SIG-M5 treated with dmso at 0.1 percent for 504 hours (cell line): Measurements from ENCODE around the gene NACC2.
"Not testable (repeated sequence)": the region's sequence is repeated elsewhere in the genome, so short reads cannot be mapped to it uniquely, and the experiment has no call there.

Experiments used
- DNase-seq: peaks from one replicate; lab custom pipeline; 2025; ENCODE audit not compliant: unreplicated experiment; lab: John Stamatoyannopoulos, UW

Gene NACC2

DNA sequence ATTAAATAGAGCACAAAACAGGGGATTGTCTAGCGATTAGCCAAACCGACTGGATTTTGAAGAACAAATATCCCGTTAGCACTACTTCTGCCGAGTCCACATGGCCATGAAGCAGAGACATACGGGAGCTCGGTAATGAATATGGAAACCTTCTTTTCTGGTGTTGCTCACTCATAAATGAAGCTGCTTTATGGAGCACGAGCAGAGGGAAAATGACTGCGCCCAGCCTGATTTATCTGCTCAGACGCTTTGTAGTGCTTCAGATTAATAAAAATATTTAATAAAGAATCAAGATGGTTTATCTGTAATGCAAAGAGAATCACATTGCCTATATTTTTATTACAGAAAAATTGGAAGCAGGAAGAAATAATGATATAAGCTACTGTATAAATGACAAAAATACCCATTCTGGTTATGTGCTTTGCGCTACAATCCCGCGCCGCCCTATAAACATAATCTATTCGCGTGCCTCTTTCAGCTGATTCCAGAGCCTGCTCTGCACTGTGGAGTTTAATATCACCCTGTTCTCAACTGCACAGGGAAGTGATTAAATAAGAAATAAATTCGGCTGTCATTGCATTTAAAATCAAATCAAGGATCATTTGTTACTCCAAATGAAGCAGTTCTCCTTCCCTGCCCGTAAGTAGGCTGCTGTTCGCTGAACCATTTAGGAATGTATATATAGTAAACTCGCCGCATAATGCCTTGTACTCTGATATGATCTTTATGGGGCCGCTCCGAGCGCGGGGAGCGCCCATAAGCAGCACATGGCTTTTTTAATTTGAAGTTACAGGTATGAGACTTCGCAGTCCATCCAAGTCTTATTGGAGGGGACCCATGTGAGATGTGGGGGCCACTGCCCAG is 111.6 kb downstream of the NACC2 start:
- DNase-seq: no peak

DNA sequence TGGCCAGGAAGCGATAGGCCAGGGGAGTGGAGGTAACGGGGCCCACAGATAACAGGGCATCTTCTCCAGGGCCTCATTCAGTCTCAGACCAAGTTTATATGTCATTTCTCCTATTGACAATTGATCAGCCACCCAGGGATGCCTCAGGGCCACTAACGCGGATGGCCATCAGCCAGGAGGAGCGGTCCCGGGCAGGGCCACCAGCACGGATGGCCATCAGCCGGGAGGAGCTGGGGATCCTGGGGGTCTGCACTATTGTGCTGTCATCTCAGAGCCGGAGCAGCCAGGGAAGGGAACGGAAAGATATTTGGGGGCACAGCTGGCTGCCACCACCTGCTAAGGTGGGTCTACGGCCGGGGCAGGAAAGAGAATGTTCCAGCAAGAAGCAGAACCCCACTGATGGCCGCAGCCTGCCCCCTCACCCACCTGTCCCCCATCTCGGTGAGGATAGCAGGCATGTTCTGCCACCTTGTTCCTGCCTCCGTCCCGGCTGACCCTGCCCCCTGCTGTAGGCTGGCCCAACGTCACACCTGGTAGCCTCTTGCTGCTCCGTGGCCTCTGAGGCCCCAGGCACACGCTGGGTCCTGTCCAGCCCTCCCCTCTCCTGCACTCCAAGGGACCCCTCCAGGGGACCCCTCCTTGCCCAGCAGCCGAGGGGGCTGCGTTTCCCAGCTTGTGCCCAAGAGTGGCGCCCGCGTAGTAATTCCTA is 112.4 kb downstream of the NACC2 start:
- DNase-seq: no peak

DNA sequence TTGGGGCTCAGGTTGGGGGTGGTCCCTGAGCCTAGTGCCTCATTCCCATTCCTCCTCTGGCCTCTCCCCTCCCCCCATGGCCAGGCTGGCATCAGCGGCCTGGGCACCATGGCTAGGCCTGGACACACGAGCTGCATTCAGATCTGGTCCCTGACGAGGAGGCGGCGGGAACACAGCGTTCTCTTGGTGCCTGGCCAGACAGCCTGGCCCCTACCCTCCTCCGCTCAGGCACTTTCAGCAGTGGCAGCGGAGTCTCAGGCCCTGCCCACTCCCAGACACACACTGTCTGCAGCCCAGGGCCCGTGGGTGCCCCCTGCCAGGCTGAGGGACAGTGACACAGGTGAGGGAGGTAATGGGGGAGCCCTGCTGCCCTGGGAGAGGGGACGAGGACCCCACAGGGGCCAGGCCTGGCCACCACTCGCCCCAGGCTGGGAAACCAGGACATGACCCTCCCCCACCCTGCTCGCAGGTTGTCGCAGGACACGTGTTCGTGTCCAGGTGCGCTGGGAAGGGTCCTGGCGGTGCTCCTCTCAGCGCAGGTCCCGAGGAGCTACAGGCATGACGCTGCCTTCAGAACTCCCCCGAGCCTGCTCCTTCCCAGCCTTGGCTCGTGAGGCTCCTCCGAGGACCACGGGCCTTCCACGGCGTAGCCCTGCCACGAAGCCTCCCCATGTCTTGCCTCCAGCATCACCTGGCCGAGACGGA is 114.0 kb downstream of the NACC2 start:
- no peak for DNase-seq

DNA sequence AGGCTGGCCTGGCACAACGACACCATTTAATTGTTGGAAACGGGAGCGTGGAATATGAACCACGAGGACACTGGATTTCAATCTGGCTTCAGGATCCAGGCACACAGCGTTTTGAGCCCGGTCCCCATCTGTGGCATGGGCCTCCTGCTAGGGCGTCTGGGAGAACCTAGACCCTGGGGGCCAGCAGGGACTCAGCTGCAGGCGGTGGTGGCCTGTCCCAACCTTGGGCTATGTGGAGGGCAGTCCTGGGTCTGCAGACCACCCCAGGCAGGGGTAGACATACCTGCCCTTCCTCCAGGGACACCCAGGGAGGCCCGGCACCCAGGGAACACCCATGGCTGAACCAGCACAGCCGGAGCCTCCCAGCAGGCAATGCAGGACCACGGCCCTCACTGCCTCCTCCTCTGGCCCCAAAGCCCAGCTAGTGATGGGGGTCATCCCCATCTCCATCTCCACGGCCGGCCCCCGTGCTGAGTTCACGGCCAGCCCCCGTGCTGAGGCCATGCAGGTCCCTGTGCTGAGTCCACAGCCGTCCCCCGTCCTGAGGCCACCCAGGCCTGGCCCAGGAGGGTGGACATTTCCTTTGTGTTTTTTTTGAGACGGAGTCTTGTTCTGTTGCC is 115.4 kb downstream of the NACC2 start:
- no peak for DNase-seq

DNA sequence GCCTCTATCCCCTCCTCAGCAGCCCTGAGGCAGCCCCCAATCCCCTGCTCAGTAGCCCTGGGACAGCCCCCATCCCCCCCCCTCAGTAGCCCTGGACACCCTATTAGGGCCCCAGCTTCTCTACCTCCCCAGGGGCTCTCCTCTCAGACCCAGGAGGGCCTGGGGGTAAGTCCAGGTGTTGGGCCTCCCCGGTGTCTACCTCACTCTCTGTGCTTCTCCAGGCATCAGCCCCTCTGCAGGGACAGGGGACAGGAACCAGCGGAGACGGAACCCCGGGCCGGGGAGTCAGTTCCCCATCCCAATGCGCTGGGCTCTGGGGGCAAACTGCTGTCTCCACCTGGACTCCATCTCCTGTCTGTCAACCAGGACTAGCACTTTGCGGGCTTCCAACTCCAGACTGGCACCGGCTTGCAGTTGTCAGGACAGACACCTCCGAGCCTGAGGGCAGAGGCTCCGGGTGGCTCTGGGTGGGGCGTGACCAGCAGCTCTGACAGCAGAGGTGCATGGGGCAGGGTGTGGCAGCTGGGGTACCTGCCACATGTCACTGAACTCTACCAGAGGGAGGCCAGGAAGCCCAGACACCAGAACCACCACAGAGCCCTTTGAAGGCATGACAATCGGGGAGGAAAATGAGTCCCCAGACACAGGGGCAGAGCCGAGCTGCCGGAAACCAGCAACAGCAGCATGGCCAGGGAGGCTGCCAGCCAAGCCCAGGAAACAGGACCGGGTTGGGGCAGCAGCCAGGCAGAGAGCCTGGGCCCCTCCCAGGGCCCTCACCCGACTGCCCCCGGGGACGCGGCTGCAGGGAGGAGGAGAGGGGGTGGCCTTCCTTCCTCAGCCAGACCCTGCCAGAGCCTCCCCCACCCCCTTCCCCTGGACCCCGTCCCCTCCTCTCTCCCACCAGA is 116.2 kb downstream of the NACC2 start:
- DNase-seq: no peak

DNA sequence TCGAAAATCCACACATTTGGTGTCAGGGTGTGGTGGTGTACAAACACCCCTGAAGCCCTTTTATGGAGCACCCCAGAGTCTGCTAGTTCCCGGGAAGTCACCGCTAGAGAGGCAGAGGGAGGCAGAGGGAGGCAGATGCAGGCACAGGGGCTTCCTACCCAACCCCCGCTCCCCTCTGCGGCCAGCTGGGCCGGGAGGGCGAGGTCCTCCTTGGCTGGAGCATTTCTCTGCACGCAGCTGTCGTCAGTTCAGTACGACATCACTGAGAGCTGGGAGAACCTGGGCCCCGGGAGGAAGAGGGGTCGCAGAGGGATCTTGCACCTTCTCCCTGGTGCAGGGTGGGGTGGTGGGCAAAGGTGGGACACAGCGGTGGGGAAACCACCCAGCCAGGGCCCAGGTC is 118.1 kb downstream of the NACC2 start:
- DNase-seq: no peak

DNA sequence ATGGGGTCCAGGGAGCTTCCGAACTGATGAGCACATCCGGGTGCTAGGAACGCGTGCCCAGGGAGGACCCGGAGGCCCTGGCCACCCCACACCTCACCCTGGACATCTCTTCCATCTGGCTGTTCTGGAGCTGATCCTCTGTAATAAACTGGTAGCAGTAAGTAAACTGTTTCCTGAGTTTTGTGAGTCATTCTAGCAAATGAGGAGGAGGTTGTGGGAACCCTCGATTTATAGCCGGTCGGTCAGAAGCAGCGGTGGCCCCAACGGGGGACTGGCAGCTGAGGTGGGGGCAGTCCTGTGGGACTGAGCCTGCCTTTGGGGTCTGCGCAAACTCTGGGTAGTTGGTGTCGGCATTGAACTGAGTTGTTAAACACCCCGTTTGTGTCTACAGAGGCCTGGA is 118.6 kb downstream of the NACC2 start:
- no peak for DNase-seq

DNA sequence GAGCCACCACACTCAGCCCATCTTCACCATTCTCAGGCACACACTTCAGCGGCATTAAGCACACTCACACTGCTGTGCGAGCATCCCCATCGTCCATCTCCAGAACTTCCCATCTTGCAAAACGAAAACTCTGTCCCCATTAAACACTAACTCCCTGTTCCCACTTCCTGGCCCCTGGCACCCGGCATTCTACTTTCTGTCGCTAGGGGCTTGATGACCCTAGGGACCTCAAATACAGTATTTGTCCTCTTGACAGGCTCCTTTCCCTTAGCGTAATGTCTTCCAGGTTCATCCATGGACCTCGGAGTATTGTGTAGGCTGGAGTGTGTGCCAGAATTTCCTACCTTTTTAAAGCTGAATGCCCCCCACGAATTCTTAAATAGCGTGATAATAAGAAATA is 119.3 kb downstream of the NACC2 start:
- no peak for DNase-seq

DNA sequence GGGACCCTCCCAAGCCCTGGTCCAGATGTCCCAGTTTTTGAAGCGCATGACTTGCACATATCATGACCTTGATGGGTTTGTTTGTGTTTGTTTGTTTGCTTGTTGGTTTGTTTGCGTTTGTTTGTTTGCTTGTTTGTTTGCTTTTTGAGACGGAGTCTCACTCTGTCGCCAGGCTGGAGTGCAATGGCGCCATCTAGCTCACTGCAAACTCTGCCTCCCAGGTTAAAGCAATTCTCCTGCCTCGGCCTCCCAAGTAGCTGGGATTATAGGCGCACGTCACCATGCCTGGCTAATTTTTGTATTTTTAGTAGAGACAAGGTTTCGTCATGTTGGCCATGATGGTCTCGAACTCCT is 120.9 kb downstream of the NACC2 start:
- no peak for DNase-seq

DNA sequence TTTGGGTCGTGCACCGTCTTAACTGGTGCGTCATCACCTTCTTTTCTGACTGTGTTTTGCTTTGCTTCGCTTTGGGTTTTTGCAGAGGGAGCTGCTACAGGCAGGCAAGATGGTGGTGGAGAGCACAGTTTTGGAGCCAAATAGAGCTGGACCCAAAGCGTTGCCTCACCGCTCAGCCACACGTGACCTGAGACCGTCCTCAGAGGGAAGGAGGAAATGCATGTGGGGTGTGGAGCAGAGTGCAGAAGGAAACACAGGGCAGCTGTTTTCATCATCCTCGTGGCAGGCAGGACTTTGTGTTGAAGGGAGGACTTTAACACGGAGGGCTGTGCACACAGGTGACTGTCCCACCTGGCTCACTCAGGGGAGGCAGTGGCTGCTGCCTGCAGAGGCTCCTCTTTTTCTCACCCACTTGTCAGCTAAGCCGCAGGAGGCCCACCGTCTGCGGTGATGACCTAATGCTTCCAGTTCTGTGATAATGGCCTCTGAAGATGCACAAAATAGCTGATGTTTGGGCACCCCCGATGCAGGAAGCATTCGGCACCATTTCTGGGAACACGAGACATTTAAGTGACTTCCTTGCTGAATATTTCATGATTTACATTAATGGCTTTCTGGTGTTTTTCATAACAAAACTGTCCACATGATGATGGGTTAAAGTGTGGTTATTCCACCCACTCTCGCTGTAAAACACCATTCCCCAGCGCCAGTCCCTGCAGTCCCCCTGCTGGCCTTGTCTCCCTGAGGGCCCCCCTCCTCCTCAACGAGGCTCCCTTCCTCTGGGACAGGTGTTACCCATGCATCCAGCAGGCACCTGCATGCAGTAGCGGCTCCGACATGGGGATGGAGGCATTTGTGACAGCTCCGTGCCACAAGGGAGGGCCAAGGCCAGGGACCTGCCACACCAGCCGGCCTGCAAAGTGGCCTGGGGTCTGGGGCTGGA is 121.5 kb downstream of the NACC2 start:
- DNase-seq: peak; percentile 64

DNA sequence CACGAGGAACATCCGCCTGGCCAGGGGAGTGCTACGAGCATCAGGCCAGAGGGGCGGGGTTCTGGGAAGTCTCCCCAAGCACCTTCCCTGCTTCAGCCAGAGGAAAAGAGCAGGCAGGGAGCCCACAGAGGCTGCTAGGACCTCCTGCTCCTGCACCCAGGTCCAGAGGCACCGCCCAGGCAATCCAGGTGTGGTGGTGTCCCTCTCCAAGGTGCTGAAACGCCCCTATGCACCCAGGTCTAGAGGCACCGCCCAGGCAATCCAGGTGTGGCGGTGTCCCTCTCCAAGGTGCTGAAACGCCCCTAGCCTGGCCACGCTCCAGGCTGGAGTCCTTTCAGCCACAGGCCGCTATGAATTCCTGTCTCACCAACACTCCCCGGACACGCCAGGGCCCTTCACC is 123.2 kb downstream of the NACC2 start:
- DNase-seq: no peak

DNA sequence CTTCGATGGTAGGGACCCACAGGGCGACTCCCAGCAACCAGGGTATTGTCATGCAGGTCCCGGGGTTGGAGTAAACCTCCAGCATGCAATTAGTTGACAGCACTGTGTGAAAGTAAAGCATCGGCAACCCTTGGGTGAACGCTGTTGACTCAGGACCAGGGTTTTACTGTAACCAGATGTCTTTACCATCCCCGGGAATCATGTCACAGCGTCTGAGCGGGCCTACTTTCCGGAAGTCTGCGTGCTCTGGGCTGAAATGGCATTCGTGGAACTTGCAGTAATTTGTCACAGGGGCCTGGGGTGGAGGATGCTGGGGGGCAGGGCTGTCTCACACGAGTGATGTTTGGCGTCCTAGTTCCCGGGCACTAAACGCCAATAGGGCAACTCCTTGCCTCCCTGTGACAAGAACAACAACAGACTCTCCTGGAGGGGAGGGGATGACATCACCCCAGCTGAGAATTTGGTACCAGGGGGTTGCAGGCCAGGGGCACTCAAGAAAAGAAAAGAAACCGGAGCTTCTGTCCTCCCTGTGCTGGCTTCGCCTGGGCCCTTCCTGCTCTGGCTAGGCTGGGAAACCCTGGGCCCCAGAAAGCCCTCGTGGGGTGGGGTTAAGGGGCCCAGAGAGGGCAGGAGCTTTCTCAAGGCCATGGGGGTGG is 123.8 kb downstream of the NACC2 start:
- no peak for DNase-seq

DNA sequence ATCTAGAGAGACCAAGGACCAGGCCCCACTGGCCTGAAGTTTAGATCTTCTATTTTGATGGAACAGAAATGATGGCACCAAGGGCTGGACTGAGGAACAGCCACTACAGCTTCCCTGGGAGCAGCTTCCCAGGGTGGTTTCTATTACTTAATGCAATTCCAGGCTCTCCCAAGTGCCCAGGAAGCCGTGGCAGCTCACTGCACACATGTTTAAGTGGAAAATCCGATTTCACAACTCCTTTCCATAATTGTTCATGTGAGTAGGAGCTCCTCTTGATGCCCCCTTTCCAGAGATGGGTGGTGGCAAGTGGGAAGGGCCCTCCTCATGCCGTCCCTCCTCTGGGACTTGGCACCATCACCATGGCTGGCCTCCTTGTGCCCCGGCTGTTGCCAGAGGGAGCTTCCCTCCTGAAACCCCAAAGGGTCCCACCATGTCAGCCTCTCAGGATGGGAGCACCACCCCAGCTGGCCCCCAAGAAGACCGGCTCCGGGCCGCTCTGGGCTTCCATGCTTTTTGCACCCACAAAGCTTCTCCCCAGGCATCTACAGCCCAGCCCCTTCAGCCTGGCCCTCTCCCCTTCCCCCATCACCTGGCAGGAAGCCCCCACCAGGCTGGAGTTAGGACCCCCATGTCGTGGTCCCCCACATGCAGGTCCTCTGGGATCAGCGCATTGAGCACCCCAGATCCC is 124.8 kb downstream of the NACC2 start:
- no peak for DNase-seq

DNA sequence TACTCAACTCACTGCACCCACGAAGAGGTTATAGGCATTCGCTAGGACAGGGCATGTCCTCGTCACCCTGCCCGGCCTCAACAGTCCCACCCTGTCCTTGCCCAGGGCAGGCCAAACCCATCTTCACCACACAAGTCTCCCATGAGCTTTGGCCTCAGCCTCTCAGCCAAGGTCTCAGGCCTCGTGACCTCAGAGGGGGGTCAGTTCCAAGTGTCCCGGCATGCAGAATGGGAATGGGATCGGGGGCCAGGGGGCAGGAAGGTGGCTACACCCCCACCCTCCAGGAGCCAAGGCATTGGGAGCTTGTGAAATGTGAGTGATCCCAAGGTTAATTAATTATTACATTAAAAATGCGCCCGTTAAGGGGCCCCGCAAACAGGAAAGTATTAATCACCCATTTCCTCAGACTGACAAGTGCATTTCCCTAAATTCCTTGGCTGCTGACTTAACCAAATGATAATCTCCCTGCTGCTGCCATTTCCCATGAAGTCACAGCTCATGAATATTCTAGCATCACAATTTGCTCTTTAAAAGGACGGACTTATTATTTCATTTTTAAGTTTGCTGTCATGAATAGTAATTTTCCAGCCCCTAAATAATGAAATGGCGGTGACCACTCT is 125.9 kb downstream of the NACC2 start:
- no peak for DNase-seq

DNA sequence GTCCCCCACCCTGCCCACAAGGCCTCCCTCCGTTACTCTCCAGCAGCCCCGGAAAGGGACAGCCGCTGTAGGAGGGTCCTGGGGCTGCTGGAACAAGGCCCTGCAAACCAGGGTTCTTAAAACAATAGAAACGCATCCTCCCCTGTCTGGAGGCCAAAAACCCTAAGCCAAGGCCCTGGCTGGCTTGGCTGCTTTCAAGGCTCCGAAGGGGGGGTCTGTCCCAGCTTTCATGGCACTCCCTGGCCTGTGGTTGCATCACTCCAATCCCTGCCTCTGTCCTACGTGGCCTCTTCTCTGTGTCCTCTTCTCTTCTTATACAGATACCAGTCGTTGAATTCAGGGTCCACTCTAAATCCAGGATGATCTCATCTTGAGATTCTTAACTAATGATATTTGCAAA is 126.5 kb downstream of the NACC2 start:
- DNase-seq: no peak

DNA sequence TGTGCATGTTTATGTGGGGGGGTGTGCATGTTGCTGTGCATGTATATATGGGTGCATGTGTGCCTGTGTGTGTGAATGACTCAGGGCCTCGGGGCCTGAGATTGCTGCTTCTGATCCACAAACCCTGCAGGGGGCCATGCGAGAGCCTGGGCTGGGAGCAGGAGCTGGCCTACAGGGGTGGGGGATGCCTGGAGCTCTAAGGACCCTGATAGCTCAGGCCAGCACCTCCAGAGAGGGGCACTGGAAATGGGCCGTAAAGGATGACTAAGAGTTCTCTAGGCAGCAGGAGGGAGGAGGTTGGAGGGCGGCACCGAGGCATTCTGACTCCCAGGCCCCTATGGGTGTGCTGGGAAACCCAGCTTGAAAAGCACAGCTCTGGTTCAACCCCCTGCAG is 127.0 kb downstream of the NACC2 start:
- DNase-seq: no peak

DNA sequence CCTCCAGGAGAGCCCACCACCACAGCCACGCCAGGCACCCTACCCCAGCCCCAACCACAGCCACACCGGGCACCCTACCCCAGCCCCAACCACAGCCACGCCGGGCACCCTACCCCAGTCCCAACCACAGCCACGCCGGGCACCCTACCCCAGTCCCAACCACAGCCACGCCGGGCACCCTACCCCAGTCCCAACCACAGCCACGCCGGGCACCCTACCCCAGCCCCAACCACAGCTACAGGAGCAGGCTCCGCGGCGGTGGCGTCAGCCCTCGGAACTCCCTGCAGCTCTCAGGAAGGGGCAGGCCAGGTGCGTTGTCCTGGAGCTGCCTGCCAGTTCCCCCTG is 128.2 kb downstream of the NACC2 start:
- not testable (repeated sequence) for DNase-seq

DNA sequence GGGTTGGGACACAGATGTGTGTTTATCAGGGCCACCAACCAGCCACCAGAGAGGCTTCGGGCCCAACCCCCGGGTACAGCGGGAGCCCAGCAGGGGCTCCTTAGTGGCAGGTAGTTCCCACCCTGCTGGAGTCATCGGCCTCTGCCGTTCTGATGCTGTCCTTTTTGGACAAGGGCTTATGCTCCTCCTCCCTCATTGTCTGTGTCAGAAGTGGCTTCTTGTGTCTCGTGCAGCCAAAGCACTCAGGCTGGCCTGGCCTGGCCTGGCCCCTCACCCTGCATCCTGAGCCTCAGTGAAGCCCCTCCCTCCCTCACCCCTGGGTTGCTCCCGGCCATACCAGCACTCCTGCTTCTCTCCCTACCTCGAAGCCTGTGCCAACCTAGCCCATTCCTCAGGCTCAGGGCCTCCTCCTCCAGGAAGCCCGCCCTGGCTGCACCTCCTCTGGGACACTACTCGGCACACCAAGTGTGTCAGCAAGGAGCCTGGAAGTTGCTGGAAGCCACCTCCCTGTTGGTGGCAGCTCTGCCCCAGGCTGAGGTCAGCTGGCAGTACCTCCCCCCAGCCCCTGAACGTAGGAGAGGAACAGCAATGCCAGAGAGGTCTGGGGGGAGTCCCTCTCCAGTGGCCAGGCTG is 129.8 kb downstream of the NACC2 start:
- no peak for DNase-seq
